ENCODE measurements around the gene KICS2. TPM values are rescaled to one million over a fixed set of nuclear protein-coding genes. Genes with fewer than 3 reads are reported as not detected.

Gene KICS2
- total and polyA plus RNA-seq, 2 of the 8 experiments (the other 6 are each of a cell fraction or from before 2014, with no cell fraction given): 5.6 to 9.5 TPM

DNA sequence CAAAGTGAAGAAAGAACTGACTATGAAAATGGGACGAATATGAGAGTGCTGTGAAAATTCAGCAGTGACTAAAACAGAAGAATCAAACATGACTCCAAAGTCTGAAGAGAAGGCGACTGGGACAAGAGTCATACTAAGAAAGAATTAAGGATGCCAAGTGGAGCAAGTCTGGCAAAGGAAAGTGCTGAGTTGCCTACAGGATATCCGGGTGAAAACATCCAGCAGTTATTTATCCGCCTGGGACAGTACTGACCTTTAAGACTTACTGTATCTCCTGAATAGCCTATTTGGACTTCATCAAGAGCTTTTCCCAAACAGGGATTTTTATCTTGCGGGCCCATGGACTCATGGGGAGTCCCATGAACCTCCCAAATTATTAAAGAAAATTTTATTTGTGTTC, 41.1 kb downstream of the KICS2 start:
- POLR2A ChIA-PET (ENCODE audit: partially characterized antibody): interaction anchor here (0.7 to 1.1 kb wide), 2 partner anchors 38 to 291 kb away, joined by 3 read pairs; no protein-coding TSS in a partner anchor
- Histone ChIP-seq H3K18ac (ENCODE audit: extremely low read depth, low read length) (no peak overlapping the region), H4K5ac (ENCODE audit: insufficient read length, low read depth, low read length) (no peak overlapping the region), H3K4me1 (replicated peaks in 1 of 4; ENCODE audit: control insufficient read depth in 3 of 4, insufficient read depth in 4 of 4, low read length in 3 of 4) (no peaks in the 10 kb centered on the region; a peak in 1 of 7 replicates), H2BK12ac (ENCODE audit: low read depth, low read length) (no peak overlapping the region), H4K91ac (replicated peaks; ENCODE audit: insufficient read length, low read length) (no peak overlapping the region), H3K36me3 (ENCODE audit: control insufficient read depth in 2 of 4, insufficient read depth in 4 of 4, low read length in 3 of 4) (no peaks in the 10 kb centered on the region), H3K9ac (replicated peaks in 1 of 4; ENCODE audit: extremely low read depth in 1 of 4, low read depth in 3 of 4, low read length in 3 of 4) (no peak overlapping the region), H3K23me2 (ENCODE audit: low read depth, low read length) (no peaks in the 10 kb centered on the region), H2BK20ac (ENCODE audit: low read length) (no peak overlapping the region), H3K56ac (replicated peaks; ENCODE audit: insufficient read length, low read depth, low read length) (no peak overlapping the region), H3K27me3 (replicated peaks in 1 of 4; ENCODE audit: control insufficient read depth in 3 of 4, extremely low read depth in 1 of 4, insufficient read depth in 3 of 4, low read length in 3 of 4) (no peaks in the 10 kb centered on the region), H3K23ac (ENCODE audit: insufficient read length) (no peak overlapping the region), H3K4me2 (ENCODE audit: insufficient read depth in 1 of 2, low read depth in 2 of 2, low read length in 2 of 2) (no peak overlapping the region), H3K4me3 (ENCODE audit: extremely low read depth in 1 of 4, insufficient read depth in 2 of 4, low read depth in 3 of 4, low read length in 4 of 4) (no peak overlapping the region), H2BK120ac (replicated peaks; ENCODE audit: low read depth, low read length) (no peak overlapping the region), H2BK15ac (ENCODE audit: low read length) (no peak overlapping the region), H2AFZ (ENCODE audit: low read length) (no peak overlapping the region), H4K8ac (ENCODE audit: extremely low read depth, insufficient read depth, low read length) (no peak overlapping the region), H2BK5ac (ENCODE audit: low read depth, low read length) (no peak overlapping the region), H3K9me3 (ENCODE audit: insufficient read depth in 2 of 2, low read depth in 1 of 2, low read length in 1 of 2) (no peaks in the 10 kb centered on the region), H4K20me1 (replicated peaks in 1 of 2; ENCODE audit: control insufficient read depth in 1 of 2, insufficient read depth in 2 of 2, low read length in 2 of 2) (no peaks in the 10 kb centered on the region), H3K4ac (replicated peaks; ENCODE audit: insufficient read length, low read depth, low read length) (no peak overlapping the region), H3K27ac (ENCODE audit: low read depth, low read length) (no peak overlapping the region), H3K79me1 (ENCODE audit: low read depth, low read length) (no peaks in the 10 kb centered on the region), H3K79me2 (ENCODE audit: control insufficient read depth in 1 of 2, insufficient read depth in 2 of 2, low read length in 2 of 2) (no peaks in the 10 kb centered on the region), H2AK5ac (ENCODE audit: low read depth, low read length) (no peak overlapping the region), H3K14ac (ENCODE audit: insufficient read length) (no peak overlapping the region)
- FAIRE-seq: no peak
- TF ChIP-seq CHD2 (IDR thresholded peaks at IDR 0.05; ENCODE audit: low read length) (no peak), TAF7 (optimal IDR thresholded peaks at IDR 0.05; ENCODE audit: borderline replicate concordance, low read depth, low read length) (no peak), CEBPB (IDR thresholded peaks at IDR 0.05; ENCODE audit: low read depth, low read length) (no peak)
- 88% methylated on average over 5 of the region's 5 CpGs; no CpG with 5 or more reads in 1 of the 2 experiments for WGBS, 2 experiments (ENCODE audit: extremely low coverage in 1 of 2, insufficient coverage in 1 of 2, insufficient read length in 1 of 2, insufficient replicate concordance in 2 of 2, low coverage in 1 of 2, low lambda C conversion rate in 2 of 2, missing lambda C conversion rate in 1 of 2)
- DNase-seq (ENCODE audit: low read depth in 1 of 2, low spot score in 2 of 2): no peak
- CTCF ChIA-PET (ENCODE audit: partially characterized antibody): interaction anchor here (0.6 to 3.2 kb wide), 15 partner anchors 10 to 354 kb away, joined by 3 to 17 read pairs (median 5); partner anchors contain the start of gene SRGAP1
